Fibroblast of skin of back (primary cell): ENCODE results near the gene ABCD4. TPM values are rescaled to one million over a fixed set of nuclear protein-coding genes. Genes with fewer than 3 reads are reported as not detected.
"Not testable (repeated sequence)": the region's sequence is repeated elsewhere in the genome, so short reads cannot be mapped to it uniquely, and the experiment has no call there.

Source experiments
- DNase-seq: peaks from one replicate; pipeline ENCODE4 v3.0.0-alpha.2; 2013
- polyA plus RNA-seq, 2 experiments: library from polyadenylated mRNA; unstranded; fragments of 120-200 nt; gene quantifications; one replicate each; pipeline ENCODE4 v1.2.1, GENCODE V29; 2013; ENCODE audit not compliant: insufficient read length in 2 of 2

ABCD4 gene
- polyA plus RNA-seq (2013, experiment 1 of 2; ENCODE audit: insufficient read length) = 21.8 TPM
- 17.1 TPM for polyA plus RNA-seq (2013, experiment 2 of 2; ENCODE audit: insufficient read length)

DNA sequence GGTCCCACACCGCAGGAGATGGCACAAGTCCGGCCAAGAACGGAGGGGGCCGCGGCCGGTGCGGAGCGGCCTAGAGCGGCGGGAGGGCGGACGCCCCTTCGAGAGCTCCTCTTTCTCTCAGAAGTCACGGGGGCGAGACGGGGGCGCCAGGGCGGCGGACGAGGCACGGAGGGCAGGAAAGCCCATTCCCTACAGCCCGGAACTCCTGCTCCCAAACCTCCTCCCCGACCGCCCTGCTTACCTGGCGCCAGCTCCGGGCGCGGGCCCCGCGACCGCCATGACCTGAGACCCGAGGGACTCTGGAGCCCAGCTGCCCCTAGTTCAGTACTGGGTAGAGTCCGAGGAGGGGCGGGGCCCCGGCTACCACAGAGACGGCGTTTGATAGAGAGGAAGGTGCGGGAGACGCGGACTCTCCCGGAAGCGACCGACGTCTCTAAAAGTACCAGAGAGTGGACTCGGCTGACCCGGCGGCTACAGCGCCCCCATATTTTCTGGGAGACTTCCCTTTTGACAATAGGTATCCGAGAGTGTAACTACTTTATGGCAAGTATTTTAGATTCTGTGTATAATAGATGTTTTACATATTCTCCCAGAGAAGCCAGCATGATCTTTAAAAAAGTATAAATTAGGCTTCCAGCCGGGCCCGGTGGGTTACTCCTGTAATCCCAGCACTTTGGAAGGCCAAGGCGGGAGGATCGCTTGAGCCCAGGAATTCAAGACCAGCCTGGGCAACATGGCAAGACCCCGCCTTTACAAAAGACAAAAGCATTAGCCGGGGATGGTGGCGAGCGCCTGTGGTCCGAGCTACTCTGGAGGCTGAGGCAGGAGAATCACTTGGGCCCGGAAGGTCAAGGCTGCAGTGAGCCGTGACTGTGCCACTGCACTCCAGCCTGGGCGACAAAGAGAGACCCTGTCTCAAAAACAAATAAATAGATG lies at the start of gene ABCD4:
ABCD4 (minus strand) TSS at position 301 of the 936 bp plus-strand sequence; CDS start at position 279, 22 bp downstream.
- peak; percentile 94 for DNase-seq

DNA sequence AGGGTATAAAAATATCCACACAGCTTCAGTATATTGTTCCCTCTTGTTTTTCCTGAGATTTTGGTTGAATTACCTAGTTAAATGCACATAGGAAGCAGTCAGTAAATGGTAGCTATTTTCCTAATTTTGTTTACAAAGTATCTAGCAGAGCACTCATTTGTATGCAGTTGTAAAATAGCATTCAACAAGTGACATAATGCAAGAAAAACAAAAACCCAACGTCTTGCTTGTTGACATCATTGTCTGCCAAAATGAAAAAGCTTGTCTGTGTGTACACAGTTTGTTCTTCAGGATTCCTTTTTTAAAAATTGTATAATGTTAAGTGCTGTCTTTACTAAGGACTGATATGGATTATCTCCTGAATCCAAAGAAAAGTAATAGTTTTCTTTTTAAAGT lies 48.2 kb upstream of the ABCD4 start:
- no peak for DNase-seq

DNA sequence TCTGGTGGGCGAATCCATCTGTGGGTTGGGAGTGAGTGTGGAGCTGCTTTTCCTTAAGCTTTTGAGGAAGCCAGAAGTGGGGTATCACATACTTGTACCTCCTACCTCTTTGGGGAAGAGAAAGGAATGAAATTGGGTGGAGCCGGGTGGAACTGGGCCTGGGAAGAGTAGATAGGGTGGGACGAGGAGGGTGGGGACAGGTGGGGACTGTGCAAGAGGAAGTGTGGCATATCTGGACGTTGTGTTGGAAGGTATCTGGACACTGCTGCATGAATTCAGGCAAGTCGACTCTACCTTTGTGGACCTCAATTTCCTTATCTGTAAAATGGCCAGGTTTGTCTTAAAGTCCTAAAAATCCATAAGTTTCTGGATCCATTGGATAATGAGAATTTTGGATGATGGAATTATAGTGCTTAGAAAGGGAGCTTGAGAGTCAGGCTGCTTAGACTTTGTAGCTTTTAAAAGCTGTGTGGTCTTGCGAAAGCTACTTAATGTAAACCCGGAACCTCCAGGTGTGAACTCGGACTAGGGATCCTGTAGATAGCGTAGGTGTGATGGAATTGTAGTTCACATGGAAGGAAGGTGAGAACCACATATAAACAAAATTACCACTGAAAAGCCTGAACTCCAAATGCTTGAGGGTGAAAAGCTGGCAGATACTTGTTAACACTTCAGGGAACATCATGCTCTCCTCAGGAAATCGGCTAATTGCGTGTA lies 47.6 kb upstream of the ABCD4 start:
- DNase-seq = no peak

DNA sequence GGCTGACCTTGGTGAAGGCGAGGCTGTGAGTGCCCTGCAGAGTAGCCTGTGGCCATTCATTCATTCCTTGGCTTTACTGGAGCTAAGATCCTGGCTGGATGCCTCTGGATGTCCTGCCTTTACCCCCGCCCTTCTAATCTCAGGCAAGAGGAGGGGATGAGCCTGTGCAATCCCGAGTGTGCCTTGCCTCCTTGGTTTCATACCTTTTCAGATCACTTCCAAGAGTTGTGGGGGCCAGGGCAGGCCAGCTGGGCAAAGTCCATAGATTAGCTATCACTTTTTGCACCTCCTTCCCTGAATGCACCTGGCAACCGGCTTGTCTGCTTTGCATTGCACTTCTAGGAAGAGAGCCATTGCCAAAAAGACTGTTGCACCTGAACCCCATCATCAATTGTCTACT lies 47.0 kb upstream of the ABCD4 start:
- DNase-seq = no peak

DNA sequence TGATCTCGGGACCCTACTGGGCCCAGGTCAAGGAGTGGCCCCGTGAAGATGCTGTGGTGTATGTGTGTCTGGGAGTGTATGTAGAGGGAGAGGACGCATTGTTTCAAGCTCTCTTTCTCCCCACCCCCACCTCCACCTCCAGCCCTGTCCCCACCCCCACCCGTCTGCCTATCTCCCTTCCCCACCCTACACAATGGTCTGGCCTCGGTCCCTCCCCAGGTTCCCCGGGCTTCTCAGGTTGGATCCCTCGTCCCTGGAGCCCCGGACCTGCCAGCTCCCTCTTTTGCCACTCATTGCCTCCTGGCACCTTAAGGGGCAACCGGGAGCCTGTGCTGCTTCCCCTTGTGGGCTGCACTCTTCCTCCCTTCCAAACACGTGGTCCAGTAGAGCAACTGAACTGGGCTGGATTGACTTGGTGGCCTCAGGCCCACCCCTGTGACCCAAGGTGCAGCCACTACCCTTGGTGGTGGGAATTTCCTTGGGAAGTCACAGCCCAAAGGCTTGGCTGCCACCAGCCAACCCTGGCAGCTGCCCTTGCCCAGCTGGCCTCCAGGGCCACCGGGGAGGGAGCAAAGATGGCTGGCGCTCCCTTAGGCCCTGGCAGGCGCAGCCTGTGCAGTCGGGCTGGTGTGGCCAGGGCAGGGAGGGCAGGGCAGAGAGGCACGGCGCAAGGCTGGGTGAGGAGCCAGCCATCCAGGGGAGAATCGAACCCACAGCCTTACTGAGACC lies 46.2 kb upstream of the ABCD4 start:
- no peak for DNase-seq

DNA sequence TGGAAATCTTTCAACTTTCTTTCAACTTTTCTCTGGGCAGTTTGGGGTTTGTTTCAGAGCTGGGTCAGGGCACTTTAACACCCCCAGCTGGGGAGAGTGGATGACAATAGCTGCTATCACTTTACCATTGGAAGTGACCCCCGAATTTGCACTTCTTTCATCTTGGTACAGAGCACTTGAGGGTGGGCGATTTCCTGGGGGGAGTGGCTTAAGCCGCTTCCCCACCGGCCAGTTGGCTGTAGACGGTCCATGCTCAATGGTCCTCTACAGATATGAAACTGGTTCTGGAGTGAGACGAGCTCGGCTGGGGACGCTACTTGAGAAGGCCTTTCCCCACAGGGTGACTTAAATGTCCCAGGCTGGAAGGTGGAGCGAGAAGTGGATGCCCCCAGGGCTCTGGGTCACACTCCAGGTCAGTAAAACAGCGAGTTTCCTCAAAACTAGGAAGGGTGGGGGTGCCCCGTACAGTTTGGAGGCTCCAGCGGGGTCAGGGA lies 45.6 kb upstream of the ABCD4 start, which contains the start of gene VRTN:
VRTN (plus strand) TSS at position 231 of the 494 bp plus-strand sequence. CDS start 8,313 bp downstream, outside the sequence.
- DNase-seq = no peak

DNA sequence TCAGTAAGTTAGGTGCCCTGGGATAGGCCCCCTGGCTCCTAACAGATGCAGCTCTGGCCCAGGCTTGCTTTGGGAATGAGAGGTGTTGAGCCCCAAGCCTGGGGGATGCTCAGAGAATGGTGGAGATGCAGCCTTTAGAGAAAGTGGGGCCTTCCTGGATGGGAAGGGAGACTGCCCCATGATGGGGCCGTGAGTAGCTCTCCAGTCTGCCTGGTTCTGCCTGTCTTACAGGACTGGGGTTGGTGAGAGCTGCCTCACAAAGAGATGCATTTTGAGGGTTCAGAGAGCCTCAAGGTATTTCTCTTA lies 45.0 kb upstream of the ABCD4 start:
- DNase-seq = no peak

DNA sequence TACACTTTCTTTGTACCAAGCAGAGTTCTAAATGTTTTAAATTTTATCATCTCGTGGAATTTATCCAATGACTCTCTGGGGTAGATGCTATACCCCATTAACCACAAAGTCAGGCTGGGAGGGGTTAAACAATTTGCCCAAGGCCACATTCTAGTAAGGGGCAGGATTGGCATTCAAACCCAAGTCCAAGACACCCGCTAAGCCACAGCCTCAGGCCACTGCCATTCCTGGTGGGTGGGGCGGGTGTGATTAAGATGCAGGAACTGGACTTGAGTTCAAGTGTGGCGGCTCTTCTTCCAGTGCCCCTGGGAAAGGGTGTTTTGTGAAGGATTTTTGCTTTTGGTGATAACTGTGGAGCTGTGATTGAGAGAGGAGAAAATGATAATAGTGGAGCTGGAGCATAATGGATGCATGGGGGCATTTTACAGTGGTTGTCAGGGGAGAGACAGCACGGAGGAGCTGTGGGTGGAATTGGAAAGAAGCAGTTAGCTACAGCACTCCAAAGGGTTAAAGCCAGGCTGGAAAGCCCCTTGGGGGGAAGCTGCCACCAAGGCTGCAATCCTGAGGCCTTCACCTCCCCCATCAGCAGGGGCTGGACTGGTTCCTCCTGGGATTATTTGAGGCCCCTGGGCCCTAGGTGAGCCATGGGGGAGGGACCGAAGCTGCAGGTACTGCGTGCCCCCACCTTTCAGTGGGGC lies 44.5 kb upstream of the ABCD4 start:
- DNase-seq = no peak

DNA sequence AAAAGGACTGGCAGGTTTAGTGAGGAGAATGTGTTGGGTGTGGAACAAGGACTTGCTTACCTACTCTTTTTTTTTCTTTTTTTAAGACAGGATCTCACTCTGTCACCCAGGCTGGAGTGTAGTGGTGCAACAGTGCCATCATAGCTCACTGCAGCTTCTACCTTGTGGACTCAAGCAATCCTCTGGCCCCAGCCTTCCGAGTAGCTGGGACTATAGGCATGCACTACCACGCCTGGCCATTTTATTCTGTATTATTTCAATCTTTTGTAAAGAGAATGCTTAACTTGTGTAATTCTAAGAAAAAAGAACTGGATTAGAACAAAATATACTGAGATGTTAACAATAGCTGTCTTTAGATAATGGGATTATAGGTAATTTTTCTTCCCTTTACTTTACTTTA lies 43.6 kb upstream of the ABCD4 start:
- no peak for DNase-seq

DNA sequence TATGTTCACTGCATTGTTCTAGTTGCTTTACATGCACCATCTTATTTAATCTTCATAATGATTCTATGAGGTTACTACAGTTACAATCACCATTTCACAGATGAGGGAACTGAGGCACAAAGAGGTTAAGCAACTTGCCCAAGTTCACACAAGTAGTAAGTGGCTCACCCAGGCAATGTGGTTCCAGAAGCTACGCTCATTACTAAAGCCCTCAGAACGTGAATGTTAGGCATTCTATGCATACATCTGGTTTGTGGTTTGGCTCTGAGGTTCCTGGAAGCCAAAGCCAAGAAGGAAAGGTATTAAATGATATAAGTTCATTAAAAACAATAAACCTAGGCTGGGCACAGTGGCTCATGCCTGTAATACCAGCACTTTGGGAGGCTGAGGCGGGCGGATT lies 31.2 kb upstream of the ABCD4 start:
- peak; percentile 70 for DNase-seq

DNA sequence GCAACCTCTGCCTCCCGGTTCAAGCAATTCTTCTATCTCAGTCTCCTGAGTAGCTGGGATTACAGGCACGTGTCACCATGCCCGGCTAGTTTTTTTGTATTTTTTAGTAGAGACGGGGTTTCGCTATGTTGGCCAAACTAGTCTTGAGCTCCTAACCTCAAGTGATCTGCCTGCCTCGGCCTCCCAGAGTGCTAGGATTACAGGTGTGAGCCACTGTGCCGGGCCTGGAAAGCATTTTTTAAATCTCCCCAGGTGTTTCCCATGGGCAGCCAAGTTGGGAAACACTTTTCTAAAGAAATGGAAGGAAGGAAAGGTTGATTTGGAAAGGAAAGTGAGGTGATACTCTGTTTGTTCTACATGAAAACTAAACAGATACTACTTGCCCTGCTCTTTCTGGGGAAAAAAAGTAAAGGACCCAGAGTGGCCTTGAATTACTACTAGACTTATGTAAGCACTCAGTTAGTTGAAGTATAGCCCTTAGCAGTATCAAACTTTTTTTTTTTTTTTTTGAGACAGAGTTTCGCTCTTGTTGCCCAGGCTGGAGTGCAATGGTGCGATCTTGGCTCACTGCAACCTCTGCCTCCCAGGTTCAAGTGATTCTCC lies 27.3 kb upstream of the ABCD4 start:
- DNase-seq = not testable (repeated sequence)

DNA sequence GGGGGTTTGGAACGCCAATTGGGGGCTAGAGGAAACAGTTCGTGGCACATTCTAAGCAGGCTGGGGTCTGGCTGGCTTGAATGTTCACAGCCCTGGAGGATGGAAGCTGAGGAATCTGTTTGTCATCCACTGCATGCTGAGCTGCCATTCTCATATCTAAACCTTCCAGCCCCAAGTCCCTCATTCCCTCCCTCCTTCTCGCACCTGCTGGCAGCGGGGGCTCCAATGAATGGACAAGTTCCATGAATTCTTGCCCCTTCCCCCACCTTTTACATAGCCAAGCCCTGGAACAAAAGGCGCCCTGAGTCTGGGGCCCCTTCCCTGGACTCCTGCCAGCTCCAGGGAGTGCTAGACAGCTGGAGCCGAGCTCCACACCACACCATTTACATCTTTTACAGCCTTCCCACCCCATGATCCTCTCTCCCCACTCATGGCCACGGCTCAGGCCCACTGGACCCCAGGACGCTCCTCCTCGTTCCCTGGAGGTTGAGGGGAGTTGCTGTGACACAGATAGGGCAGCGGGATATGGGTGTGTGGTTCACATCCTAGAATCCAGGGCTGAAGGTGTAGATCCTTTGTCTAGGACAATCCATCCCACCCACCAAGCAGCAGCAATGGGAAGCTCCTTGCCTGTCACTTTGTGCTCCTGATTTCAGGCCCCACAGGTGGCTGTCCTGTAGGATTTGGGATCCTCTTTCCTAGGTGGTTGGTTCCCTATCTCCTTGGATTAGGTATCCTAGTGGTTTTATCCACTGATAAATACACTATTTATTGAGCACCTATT lies 23.8 kb upstream of the ABCD4 start:
- DNase-seq = no peak

DNA sequence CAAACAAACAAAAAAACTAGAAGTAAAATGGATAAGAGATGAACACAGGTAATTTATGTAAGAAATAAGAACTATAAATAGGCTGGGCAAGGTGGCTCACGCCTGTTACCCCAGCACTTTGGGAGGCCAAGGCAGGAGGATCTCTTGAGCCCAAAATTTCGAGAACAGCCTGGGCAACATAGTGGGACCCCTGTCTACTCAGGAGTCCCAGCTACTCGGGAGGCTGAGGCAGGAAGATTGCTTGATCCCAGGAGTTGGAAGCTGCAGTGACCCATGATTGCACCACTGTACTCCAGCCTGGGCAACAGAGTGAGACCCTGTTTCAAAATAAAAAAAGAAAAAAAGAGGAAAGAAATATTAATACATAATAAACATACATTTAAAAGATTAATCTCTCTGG lies 22.7 kb upstream of the ABCD4 start:
- DNase-seq = no peak

DNA sequence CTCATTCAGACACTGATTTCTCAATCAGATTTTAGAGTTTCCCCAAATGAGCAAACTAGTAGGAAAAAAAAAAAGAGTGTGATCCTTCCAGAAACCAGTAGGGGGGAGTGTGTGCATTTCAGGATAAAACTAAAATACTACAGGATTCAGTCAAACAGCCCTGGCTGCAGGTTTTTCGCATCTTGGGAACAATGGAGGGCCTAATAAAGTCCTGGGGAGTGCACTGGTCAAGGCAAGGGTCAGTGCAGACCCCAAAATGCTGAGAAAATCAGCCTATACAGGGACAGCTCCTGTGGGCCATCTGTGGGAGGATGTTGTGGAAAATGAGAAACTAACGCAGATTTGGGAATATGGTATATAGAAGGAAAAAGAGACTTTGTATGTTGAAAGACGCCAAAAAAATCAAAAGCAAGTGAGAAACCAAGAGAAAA lies 22.2 kb upstream of the ABCD4 start:
- DNase-seq = peak; percentile 36

DNA sequence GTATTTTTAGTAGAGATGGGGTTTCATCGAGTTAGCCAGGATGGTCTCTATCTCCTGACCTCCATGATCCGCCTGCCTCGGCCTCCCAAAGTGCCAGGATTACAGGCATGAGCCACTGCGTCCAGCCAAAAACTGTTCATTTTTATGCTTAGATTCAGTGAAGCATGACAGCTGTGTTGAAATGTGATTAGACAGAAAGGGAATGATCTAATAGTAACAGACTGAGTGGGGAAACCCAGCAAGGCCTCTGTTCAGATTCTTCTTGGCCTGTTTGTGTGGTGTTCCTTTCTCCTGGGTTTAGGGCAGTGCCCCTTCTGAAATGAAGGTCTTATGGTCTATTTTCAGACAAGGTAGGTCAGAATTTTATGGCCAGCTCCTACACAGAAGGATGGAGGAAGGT lies 11.8 kb upstream of the ABCD4 start:
- DNase-seq = no peak

DNA sequence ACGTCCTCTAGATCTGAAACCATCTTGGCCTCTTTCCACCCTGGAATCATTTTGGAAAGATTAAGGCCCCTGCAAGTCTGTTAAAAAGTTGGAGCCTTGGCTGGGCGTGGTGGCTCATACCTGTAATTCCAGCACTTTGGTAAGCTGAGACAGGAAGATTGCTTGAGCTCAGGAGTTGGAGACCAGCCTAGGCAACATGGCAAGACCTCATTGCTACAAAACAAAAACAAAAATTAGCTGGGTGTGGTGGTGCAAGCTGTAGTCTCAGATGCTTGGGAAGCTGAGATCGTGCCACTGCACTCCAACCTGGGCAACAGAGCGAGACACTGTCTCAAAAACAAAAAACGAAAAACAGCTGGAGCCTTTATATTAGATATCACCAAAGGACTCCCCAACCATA lies 10.9 kb upstream of the ABCD4 start:
- no peak for DNase-seq

DNA sequence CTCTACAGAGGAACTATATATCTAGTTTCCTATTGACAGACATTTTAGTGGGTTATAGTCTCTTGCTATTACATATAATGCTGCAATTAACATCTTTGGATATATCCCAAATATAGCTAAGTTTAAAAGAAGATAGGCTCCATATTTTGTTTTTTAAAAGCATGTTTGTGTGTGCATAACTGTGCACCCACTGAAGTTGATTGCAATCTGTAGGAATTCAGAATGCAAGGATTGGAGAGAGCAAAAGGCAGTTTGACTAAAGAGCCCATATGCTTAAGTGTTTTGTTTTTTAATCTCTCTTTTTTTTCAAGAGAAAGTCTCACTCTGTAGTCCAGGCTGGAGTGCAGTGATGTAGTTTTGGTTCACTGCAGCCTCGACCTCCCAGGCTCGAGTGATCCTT lies 9.4 kb upstream of the ABCD4 start:
- DNase-seq = no peak

DNA sequence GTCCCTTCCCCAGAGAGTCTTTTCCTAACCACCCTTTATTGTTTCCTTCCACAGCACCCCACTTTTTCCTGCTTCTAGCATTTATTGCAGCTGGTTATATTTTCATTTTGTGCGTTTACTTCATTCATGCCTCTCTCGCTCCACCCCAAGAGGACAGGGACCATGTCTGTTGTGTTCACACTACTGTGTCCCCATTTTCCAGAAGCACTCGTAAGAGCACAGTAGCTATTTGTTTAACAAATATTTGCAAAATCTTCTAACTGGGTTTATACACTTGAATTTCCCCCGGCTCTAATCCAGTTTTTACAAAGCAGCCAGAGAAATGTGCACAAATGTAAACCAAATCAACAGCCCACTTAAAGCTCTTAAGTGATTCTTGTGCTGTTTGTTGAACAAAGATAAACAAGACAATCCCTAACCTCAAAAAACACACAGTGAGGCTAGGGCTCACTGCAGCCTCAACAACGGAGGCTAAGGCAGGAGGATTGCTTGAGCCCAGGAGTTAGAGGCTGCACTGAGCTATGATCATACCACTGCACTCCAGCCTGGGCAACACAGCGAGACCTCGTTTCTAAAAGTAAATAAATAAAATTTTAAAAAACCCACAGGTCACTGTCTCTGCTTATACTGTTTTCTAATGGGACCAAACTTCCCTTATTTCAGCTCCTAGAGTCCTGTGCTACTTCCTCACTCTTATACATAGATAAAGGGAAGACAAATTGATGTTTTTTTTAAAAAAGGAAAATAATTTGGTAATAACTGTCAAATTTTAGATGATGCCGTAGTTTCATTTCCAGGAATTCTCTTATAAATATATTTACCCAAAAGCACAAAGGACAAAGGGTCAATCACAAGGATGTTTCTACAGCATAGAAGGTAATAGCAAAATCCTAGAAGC lies 6.6 kb upstream of the ABCD4 start:
- DNase-seq = no peak

DNA sequence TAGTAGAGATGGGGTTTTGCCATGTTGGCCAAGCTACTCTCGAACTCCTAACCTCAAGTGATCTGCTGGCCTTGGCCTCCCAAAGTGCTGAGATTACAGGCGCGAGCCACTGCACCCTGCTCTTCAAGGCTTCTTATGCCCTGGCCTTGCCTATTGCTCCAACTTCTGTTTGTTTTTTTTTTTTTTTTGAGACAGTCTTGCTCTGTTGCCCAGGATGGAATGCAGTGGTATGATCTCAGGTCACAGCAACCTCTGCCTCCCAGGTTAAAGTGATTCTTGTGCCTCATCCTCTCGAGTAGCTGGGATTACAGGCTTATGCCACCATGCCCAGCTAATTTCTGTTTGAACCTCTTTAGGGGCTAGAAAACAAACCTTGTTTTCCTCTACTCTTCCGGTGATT lies 6.0 kb upstream of the ABCD4 start:
- DNase-seq = no peak

DNA sequence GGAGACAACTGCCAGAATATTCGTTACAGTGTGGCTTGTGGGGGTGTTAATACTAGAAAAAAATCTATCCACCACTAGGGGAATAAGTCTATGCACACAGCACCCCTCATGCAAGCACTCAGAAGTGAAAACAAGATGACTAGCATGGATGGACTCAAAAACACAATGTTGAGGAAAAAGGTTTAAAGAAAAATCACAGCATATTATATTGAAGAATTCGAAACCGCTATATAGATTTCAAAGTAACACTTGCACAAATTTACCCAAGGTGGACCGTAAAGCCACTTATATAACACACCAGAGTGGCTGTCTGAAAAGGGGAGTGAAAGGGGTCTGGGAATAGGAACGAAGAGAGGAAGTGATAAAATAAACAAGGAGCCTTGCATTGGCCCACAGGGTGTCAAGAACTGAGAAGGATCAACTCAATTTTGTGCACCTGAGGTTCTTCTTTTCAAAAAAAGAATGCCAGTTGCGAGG lies 544 bp downstream of the ABCD4 start:
- peak; percentile 53 for DNase-seq
